Neural progenitor cell (in vitro differentiated cells): ENCODE results near the gene TNFSF18. TPM values are rescaled to one million over a fixed set of nuclear protein-coding genes. Genes with fewer than 3 reads are reported as not detected.
"Not testable (repeated sequence)": the region's sequence is repeated elsewhere in the genome, so short reads cannot be mapped to it uniquely, and the experiment has no call there.

Experiments
- DNase-seq: peaks from one replicate; pipeline ENCODE4 v3.0.0-alpha.2; 2016; ENCODE audit warnings: low spot score
- H2AFZ ChIP-seq: fragments of 200-600 bp; sonication (generic); replicated peaks from 2 replicates; pipeline ENCODE4 v1.6.1; 2016; ENCODE audit warnings: antibody characterized with exemption
- H3F3A ChIP-seq: fragments of 200-600 bp; sonication (generic); 2 replicates; pipeline ENCODE4 v1.6.1; 2016; ENCODE audit warnings: antibody characterized with exemption, low read depth
- H3K27ac ChIP-seq: fragments of 200-600 bp; sonication (generic); 2 replicates; pipeline ENCODE4 v1.5.1; 2016; ENCODE audit warnings: mild to moderate bottlenecking
- H3K27me3 ChIP-seq: fragments of 200-600 bp; sonication (generic); 2 replicates; pipeline ENCODE4 v1.6.1; 2016; ENCODE audit warnings: mild to moderate bottlenecking, moderate library complexity
- H3K36me3 ChIP-seq: fragments of 200-600 bp; sonication (generic); 2 replicates; pipeline ENCODE4 v1.5.1; 2016
- H3K4me1 ChIP-seq: fragments of 200-600 bp; sonication (generic); 2 replicates; pipeline ENCODE4 v1.6.1; 2016; ENCODE audit warnings: mixed run types
- H3K4me2 ChIP-seq: fragments of 200-600 bp; sonication (generic); 2 replicates; pipeline ENCODE4 v1.6.1; 2016
- H3K4me3 ChIP-seq: fragments of 200-600 bp; sonication (generic); 2 replicates; pipeline ENCODE4 v1.5.1; 2016
- H3K79me2 ChIP-seq: fragments of 200-600 bp; sonication (generic); 2 replicates; pipeline ENCODE4 v1.6.1; 2016; ENCODE audit warnings: low read depth
- H3K9ac ChIP-seq: fragments of 200-600 bp; sonication (generic); 2 replicates; pipeline ENCODE4 v1.6.1; 2016
- H3K9me3 ChIP-seq: fragments of 200-600 bp; sonication (generic); 2 replicates; pipeline ENCODE4 v1.5.1; 2016; ENCODE audit warnings: low read depth
- H4K20me1 ChIP-seq: fragments of 200-600 bp; sonication (generic); 2 replicates; pipeline ENCODE4 v1.6.1; 2016; ENCODE audit warnings: low read depth
- H3K27ac Mint-ChIP-seq: 3 replicates; pipeline ENCODE4 v1.8.0; 2021; ENCODE audit warnings: mixed read lengths
- H3K27me3 Mint-ChIP-seq: 2 replicates; pipeline ENCODE4 v1.8.0; 2022; ENCODE audit warnings: low read depth, mild to moderate bottlenecking, inconsistent platforms, moderate library complexity, mixed read lengths; ENCODE audit not compliant: insufficient read depth
- H3K36me3 Mint-ChIP-seq: 3 replicates; pipeline ENCODE4 v1.8.0; 2021; ENCODE audit warnings: mixed read lengths
- H3K4me1 Mint-ChIP-seq: 3 replicates; pipeline ENCODE4 v1.8.0; 2021; ENCODE audit warnings: mixed read lengths
- H3K4me3 Mint-ChIP-seq: 3 replicates; pipeline ENCODE4 v1.8.0; 2021; ENCODE audit warnings: mild to moderate bottlenecking, moderate library complexity, mixed read lengths
- H3K9me3 Mint-ChIP-seq: 3 replicates; pipeline ENCODE4 v1.8.0; 2020; ENCODE audit warnings: mixed read lengths
- CTCF ChIP-seq: fragments of 200-600 bp; sonication (generic); IDR thresholded peaks from 2 replicates; pipeline ENCODE4 v1.5.1; 2017; ENCODE audit warnings: antibody characterized with exemption, mild to moderate bottlenecking
- EZH2 ChIP-seq: fragments of 200-600 bp; sonication (generic); IDR thresholded peaks from 2 replicates; pipeline ENCODE4 v1.6.1; 2017; ENCODE audit warnings: antibody characterized with exemption, mild to moderate bottlenecking, moderate library complexity
- EZH2phosphoT487 ChIP-seq: fragments of 200-600 bp; sonication (generic); IDR thresholded peaks from 2 replicates; pipeline ENCODE4 v1.6.1; 2017; ENCODE audit warnings: antibody characterized with exemption
- total RNA-seq: library from RNA; depleted of rRNA; stranded (reverse); fragments of >200 nt; gene quantifications from 2 replicates; pipeline ENCODE4 v1.2.3, GENCODE V29; 2015; ENCODE audit warnings: low replicate concordance

The TNFSF18 gene
- total RNA-seq, 1 donor from 2014 or later: not detected

- Histone ChIP-seq H3F3A (no peaks in the 10 kb centered on the region), H3K9ac (no peak overlapping the region), H3K36me3 (no peaks in the 10 kb centered on the region), H4K20me1 (no peaks in the 10 kb centered on the region), H3K4me1 (no peaks in the 10 kb centered on the region), H3K27ac (no peak overlapping the region), H3K4me3 (no peak overlapping the region), H3K27me3 (no peaks in the 10 kb centered on the region), H3K9me3 (no peaks in the 10 kb centered on the region), H3K4me2 (no peak overlapping the region), H2AFZ (no peak overlapping the region), H3K79me2 (no peaks in the 10 kb centered on the region)
- DNase-seq: no peak
- H3K27ac Mint-ChIP-seq: no peak overlapping the region
- H3K4me1 Mint-ChIP-seq: no peaks in the 10 kb centered on the region
- no peaks in the 10 kb centered on the region for H3K9me3 Mint-ChIP-seq
- TF ChIP-seq EZH2 (no peak), EZH2phosphoT487 (no peak), CTCF (no peak)
- no peaks in the 10 kb centered on the region for H3K27me3 Mint-ChIP-seq
- H3K36me3 Mint-ChIP-seq: no peaks in the 10 kb centered on the region
- no peak overlapping the region for H3K4me3 Mint-ChIP-seq
Measured at GRCh38 chr1:173093691-173094445, 43.1 kb upstream of the TNFSF18 start.

- no peak overlapping the region for H3K27ac Mint-ChIP-seq
- Histone ChIP-seq H3K4me3 (no peak overlapping the region), H3K79me2 (no peaks in the 10 kb centered on the region), H2AFZ (no peak overlapping the region), H3K9ac (no peak overlapping the region), H3F3A (no peaks in the 10 kb centered on the region), H4K20me1 (no peaks in the 10 kb centered on the region), H3K36me3 (no peaks in the 10 kb centered on the region), H3K9me3 (no peaks in the 10 kb centered on the region), H3K4me1 (peaks cover 3% of the 10 kb centered on the region), H3K27me3 (no peaks in the 10 kb centered on the region), H3K27ac (no peak overlapping the region), H3K4me2 (no peak overlapping the region)
- no peaks in the 10 kb centered on the region for H3K4me1 Mint-ChIP-seq
- H3K36me3 Mint-ChIP-seq: no peaks in the 10 kb centered on the region
- no peaks in the 10 kb centered on the region for H3K27me3 Mint-ChIP-seq
- DNase-seq: no peak
- no peaks in the 10 kb centered on the region for H3K9me3 Mint-ChIP-seq
- no peak overlapping the region for H3K4me3 Mint-ChIP-seq
- no peak for TF ChIP-seq CTCF
- TF ChIP-seq EZH2: no peak
- TF ChIP-seq EZH2phosphoT487: no peak
Measured at GRCh38 chr1:173084292-173084691, 33.6 kb upstream of the TNFSF18 start.

GRCh38 chr1:173082913-173083312 is 32.2 kb upstream of the TNFSF18 start:
- no peak overlapping the region for H3K4me2 ChIP-seq
- H3K4me1 Mint-ChIP-seq: no peaks in the 10 kb centered on the region
- H3K27ac Mint-ChIP-seq: no peak overlapping the region
- no peaks in the 10 kb centered on the region for H3K9me3 ChIP-seq
- no peaks in the 10 kb centered on the region for H3F3A ChIP-seq
- no peak for TF ChIP-seq EZH2phosphoT487
- TF ChIP-seq CTCF: no peak
- no peak for TF ChIP-seq EZH2
- no peak for DNase-seq
- H2AFZ ChIP-seq: no peak overlapping the region
- H4K20me1 ChIP-seq: no peaks in the 10 kb centered on the region
- H3K4me3 Mint-ChIP-seq: no peak overlapping the region
- H3K4me1 ChIP-seq: peaks cover 3% of the 10 kb centered on the region
- no peak overlapping the region for H3K4me3 ChIP-seq
- H3K36me3 ChIP-seq: no peaks in the 10 kb centered on the region
- no peak overlapping the region for H3K9ac ChIP-seq
- no peaks in the 10 kb centered on the region for H3K9me3 Mint-ChIP-seq
- no peaks in the 10 kb centered on the region for H3K79me2 ChIP-seq
- no peak overlapping the region for H3K27ac ChIP-seq
- no peaks in the 10 kb centered on the region for H3K27me3 Mint-ChIP-seq
- no peaks in the 10 kb centered on the region for H3K27me3 ChIP-seq
- H3K36me3 Mint-ChIP-seq: no peaks in the 10 kb centered on the region

- not testable (repeated sequence) for H3K4me3 Mint-ChIP-seq, DNase-seq, H3K9me3 Mint-ChIP-seq, H3K36me3 Mint-ChIP-seq, H3K36me3 ChIP-seq, H3K27ac ChIP-seq, H3K79me2 ChIP-seq, H3F3A ChIP-seq, H3K4me1 Mint-ChIP-seq, H2AFZ ChIP-seq, H3K27ac Mint-ChIP-seq, H3K9me3 ChIP-seq, H4K20me1 ChIP-seq, H3K27me3 ChIP-seq, H3K27me3 Mint-ChIP-seq, H3K9ac ChIP-seq, H3K4me1 ChIP-seq, H3K4me2 ChIP-seq, H3K4me3 ChIP-seq
Measured at GRCh38 chr1:173074217-173074616, 23.5 kb upstream of the TNFSF18 start.
